ENCODE data around the gene HK3.

The HK3 gene

DNA sequence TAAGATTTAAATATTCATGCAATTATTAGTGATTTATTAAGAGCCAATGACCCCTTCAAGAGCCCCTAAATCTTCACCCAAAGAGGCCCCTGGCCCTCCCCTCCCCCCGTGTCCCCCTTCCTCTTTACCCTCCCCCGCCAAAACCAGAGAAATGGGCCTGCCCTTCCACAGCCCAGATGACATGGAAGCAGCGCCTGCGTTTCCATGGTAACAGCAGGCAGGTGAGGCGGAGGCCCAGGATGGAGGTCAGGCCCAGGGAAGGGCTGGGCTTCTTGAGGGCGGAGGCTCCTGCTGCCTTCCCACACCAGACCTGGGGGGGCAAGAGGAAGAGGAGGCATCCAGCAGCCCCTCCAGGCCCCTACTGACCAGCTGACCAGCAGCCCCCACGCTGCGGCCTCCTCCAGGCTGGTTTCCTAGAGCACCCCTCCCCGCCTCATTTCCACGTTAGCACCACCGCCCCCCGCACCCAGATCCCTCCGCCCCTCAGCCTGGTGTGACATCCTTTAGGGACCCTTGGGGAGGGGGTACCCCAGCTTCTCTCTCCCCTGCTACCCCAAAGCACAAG, 51.3 kb downstream of the HK3 start:
- TF ChIP-seq, protein P1, sequence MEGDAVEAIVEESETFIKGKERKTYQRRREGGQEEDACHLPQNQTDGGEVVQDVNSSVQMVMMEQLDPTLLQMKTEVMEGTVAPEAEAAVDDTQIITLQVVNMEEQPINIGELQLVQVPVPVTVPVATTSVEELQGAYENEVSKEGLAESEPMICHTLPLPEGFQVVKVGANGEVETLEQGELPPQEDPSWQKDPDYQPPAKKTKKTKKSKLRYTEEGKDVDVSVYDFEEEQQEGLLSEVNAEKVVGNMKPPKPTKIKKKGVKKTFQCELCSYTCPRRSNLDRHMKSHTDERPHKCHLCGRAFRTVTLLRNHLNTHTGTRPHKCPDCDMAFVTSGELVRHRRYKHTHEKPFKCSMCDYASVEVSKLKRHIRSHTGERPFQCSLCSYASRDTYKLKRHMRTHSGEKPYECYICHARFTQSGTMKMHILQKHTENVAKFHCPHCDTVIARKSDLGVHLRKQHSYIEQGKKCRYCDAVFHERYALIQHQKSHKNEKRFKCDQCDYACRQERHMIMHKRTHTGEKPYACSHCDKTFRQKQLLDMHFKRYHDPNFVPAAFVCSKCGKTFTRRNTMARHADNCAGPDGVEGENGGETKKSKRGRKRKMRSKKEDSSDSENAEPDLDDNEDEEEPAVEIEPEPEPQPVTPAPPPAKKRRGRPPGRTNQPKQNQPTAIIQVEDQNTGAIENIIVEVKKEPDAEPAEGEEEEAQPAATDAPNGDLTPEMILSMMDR (IDR thresholded peaks at IDR 0.05; ENCODE audit: extremely low read depth, insufficient read depth, missing control alignments): no peak
- DNase-seq (ENCODE audit: low spot score): no peak
- in situ Hi-C loops (cut with MboI; ENCODE audit: low pct_unique_long_range_greater_than_20kb, low sequenced_read_pairs, unreplicated experiment): no loop called here

DNA sequence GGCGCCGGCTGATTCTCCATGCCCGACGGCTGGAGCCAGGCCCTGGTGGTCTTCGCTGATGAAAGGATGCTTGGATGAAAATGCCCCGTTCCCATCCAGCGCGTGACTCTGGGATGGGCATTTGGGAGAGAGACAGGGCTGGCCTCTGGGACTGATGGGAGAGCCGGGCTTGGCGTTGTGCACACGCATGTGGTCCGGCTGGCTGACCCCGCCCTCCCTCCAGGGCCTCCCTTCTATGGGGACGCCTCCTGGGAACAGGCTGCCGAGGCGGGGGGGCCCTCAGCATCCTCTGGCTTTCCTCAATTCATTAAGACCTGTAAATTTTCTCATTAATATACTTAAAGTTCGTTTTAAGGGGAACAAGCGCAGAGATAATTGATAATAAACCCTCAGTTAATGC, 52.0 kb downstream of the HK3 start:
- no peak for DNase-seq (ENCODE audit: low spot score)
- TF ChIP-seq, protein P1 (IDR thresholded peaks at IDR 0.05; ENCODE audit: extremely low read depth, insufficient read depth, missing control alignments): no peak
- in situ Hi-C loops (cut with MboI; ENCODE audit: low pct_unique_long_range_greater_than_20kb, low sequenced_read_pairs, unreplicated experiment): no loop called here

DNA sequence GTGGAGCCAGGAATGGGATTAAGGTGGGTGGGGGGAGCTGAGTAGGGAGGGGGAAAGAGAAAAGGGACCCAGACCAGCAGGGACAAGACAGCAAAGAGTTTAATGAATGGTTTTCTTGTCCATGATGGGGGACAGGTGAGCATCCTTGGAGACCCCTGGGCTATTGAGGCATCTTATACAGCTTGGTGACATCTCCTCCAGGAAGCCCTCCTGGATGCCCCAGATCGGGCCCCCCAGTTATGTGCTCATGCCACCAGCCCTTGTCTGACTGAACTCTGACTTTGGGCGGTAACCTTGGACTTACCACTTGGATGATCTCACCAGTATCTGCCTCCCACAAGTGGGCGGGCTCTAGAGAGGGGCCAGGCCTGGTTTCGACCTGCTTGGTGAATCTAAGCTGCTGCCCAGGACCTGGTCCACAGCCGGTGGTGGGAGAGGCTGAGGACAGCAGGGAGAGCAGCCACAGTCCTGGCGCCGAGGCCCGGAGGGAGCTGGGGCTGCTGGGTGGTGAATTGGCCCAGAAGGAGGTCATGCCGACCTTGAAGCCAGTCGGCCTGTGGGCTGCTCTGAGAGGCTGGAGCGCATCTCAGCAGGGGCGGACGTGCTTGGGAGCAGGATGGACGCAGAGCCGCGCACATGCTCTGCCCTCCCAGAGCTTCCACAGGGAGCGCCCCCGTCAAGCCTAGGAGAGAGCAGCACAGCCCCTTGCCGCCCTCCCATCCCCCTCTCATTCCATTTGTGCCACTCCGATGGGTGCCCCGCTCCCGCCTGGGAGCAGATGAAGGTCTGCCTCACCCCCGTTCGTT, 52.6 kb downstream of the HK3 start:
- TF ChIP-seq, protein P1 (IDR thresholded peaks at IDR 0.05; ENCODE audit: extremely low read depth, insufficient read depth, missing control alignments): no peak
- in situ Hi-C loops (cut with MboI; ENCODE audit: low pct_unique_long_range_greater_than_20kb, low sequenced_read_pairs, unreplicated experiment): no loop called here
- no peak for DNase-seq (ENCODE audit: low spot score)

DNA sequence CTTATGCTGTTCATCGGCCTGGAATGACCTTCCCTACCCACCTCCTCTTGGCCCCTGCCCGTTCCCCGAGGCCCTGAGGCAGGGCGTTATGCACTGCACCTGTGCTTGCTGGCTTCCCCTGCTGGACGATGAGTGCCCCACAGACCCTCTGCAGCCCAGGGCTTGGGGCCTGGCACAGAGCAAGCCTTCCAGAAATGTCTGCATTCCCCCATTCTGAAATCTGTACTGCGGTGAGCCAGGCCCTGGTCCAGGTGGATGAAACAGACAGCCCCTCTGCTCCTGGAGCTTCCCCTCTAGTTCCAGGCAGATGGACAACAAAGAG, 53.8 kb downstream of the HK3 start:
- TF ChIP-seq, protein P1 (IDR thresholded peaks at IDR 0.05; ENCODE audit: extremely low read depth, insufficient read depth, missing control alignments): no peak
- in situ Hi-C loops (cut with MboI; ENCODE audit: low pct_unique_long_range_greater_than_20kb, low sequenced_read_pairs, unreplicated experiment): no loop called here
- no peak for DNase-seq (ENCODE audit: low spot score)

DNA sequence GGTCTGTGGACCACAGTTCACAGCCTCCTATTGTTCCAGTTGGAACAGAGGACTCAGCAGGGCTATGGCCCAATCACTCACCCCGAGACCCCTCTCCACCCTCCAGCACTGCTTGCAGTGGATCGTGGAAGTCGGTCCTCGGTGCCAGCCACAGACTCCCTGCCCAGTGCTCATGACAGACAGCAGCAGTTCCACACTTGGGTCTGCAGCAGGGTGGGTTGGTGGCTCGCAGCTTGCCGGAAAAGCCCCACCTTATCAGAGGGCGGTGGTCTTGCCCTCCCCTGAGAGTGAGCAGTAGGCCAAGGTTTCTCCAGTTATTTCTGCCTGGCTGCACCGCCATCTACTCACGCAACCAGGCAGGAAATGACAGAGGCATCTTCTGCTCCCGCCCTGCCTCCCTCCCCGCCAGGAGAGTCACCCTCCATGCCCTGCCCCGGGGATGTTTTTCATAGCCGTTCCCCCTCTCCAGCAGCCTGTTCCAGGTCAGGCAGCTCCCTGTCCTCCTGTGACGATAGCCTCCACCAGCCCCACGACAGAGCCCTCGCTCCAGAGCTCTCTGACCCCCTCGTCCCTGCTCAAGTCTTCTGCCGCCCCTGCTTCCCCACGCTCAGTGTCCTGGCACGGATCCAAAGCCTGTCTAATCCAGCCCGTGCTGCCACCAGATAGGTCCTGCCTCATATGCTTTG, 54.3 kb downstream of the HK3 start:
- in situ Hi-C loops (cut with MboI; ENCODE audit: low pct_unique_long_range_greater_than_20kb, low sequenced_read_pairs, unreplicated experiment): no loop called here
- no peak for DNase-seq (ENCODE audit: low spot score)
- TF ChIP-seq, protein P1 (IDR thresholded peaks at IDR 0.05; ENCODE audit: extremely low read depth, insufficient read depth, missing control alignments): no peak

DNA sequence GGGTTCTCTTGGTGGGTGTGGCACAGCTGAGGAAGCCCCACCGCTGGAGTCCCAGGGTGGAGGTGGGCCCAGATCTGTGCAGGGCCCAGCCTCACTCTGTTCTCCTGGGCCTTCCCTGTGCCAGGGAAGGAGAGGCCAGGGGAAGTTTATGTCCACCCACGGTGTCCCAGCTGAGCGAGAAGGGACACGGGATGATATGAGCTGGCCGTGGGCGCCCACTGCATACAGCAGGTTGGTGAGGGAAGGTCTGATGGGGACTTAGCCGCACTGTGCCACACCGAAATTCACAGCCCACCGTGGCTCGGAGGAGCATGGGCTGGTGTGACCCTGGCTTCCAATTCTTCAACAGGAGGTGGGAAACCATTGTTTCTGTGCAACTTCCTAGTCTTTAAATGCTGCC, 54.9 kb downstream of the HK3 start:
- in situ Hi-C loops (cut with MboI; ENCODE audit: low pct_unique_long_range_greater_than_20kb, low sequenced_read_pairs, unreplicated experiment): no loop called here
- TF ChIP-seq, protein P1 (IDR thresholded peaks at IDR 0.05; ENCODE audit: extremely low read depth, insufficient read depth, missing control alignments): no peak

More for the DNA sequence above, 54.9 kb downstream of the HK3 start:
- no peak for DNase-seq (ENCODE audit: low spot score)

All from GM13977 (cell line).